Heart right ventricle (tissue), 16 donors: ENCODE results near the gene CD1C. TPM values are rescaled to one million over a fixed set of nuclear protein-coding genes. Genes with fewer than 3 reads are reported as not detected.
A peak's percentile ranks its signal among the peaks of the same experiment; 100 is the strongest.

ENCODE experiments used
- ATAC-seq, 8 donors: fragments of 200-7000 bp; cut with Tn5 transposase; one replicate each; pipeline ENCODE4 v1.9.1; 2020; ENCODE audit warnings: mild to moderate bottlenecking in 8 of 8, moderate library complexity in 8 of 8, moderate number of reproducible peaks in 1 of 8
- DNase-seq, 2 donors: peaks; one replicate each; pipeline ENCODE4 v3.0.0-alpha.2; 2020
- H3K27ac ChIP-seq, 10 donors: fragments of 200-600 bp; sonication (generic) in 2 of 10; one replicate each; pipeline versions ENCODE4 v1.5.0 to v1.8.0; 2020 to 2022; ENCODE audit warnings: mild to moderate bottlenecking in 3 of 10
- H3K27me3 ChIP-seq, 7 donors: fragments of 200-600 bp; one replicate each; pipeline ENCODE4 v1.8.0; 2021 to 2022; ENCODE audit warnings: mild to moderate bottlenecking in 2 of 7
- H3K36me3 ChIP-seq, 9 donors: fragments of 200-600 bp; sonication (generic) in 1 of 9; one replicate each; pipeline versions ENCODE4 v1.5.0 to v1.8.0; 2020 to 2022; ENCODE audit warnings: mild to moderate bottlenecking in 2 of 9
- H3K4me1 ChIP-seq, 9 donors: fragments of 200-600 bp; sonication (generic) in 1 of 9; one replicate each; pipeline versions ENCODE4 v1.5.0 to v1.8.0; 2020 to 2022; ENCODE audit warnings: mild to moderate bottlenecking in 4 of 9
- H3K4me3 ChIP-seq, 10 donors: fragments of 200-600 bp; sonication (generic) in 2 of 10; one replicate each; pipeline versions ENCODE4 v1.5.0 to v1.8.0; 2020 to 2022; ENCODE audit warnings: mild to moderate bottlenecking in 7 of 10, moderate library complexity in 2 of 10
- H3K9me3 ChIP-seq, 11 donors: fragments of 200-600 bp in 10 of 11; sonication (generic) in 2 of 11; one replicate each; pipeline versions ENCODE4 v1.5.0 to v1.8.0; 2013 to 2022; ENCODE audit warnings: mild to moderate bottlenecking in 2 of 11, control low read depth in 1 of 11, moderate library complexity in 1 of 11
- WGBS, 2 donors: extraction: QIAGEN DNeasy Blood & Tissue Kit; methylation state at CpG; one replicate each; pipeline ENCODE4 v1.1.7; 2013; ENCODE audit warnings: inconsistent platforms in 1 of 2; 5-methylcytosine and 5-hydroxymethylcytosine counted together
- intact Hi-C, 10 donors: fragments of 100-400 bp; cut with DNase I; formaldehyde crosslinking; loops; one replicate each; pipeline versions ENCODE4 v1.11.1 to v1.14.2; 2022
- polyA plus RNA-seq, 2 donors: library from polyadenylated mRNA; stranded (reverse); fragments of 200-250 nt; gene quantifications; one replicate each; pipeline ENCODE4 v1.2.3, GENCODE V29; 2013
- total RNA-seq, 10 donors: library from RNA; stranded (reverse); fragmentation: NEBNext Ultra II Directional in 3 of 10; extraction: Animal tissue kit (Norgen Biotek cat#: 25700) in 3 of 10; gene quantifications; one replicate each; pipeline versions ENCODE4 v1.2.1 to v1.2.4, GENCODE V29; 2021 to 2023
- TF ChIP-seq, protein P1 (sequence below), 9 donors: fragments of 200-600 bp; sonication (generic) in 2 of 9; IDR thresholded peaks; one replicate each; pipeline versions ENCODE4 v1.5.0 to v1.8.0; 2021 to 2022; ENCODE audit warnings: antibody characterized with exemption in 9 of 9, mild to moderate bottlenecking in 5 of 9, moderate library complexity in 1 of 9
- donor health status: Arrhythmogenic right ventricular cardiomyopathy.
- donor health status: ischemic (EF 13 %, LVEDD 7.1; RV severe dilation, severe dysfunction).
- donor health status: healthy with polysubstance abuse.
- donor health status: DM: no; HTN: yes; CAD: no.
- donor health status: DM: no; HTN: no; CAD: no.
- donor health status: ischemic (EF 25% LVEDD 6.9; RV normal size, moderate dysfunction).
- donor health status: ischemic (EF 25% LVEDD 5.7; RV mildly dilated, moderate dysfunction).
- donor health status: healthy.
- donor health status: DM: yes; HTN: yes; CAD: no.
- donor health status: Ischemic cardiomyopathy.
- donor health status: ischemic (EF 35%, LVEDD 5.7; RV mildly dilated, moderate dysfunction).
- donor health status: nonischemic (EF 11% LVEDD 7.7; RV severe dilation, severe dysfunction).
- donor health status: DM: yes; HTN: yes; CAD: no.
- donor health status: PGD.
- donor health status: ischemic (EF 29% LVEDD 5.4; RV normal size, mild dysfunction).
- donor health status: nonischemic (EF 23%, LVEDD 6.1; RV moderate dilation, normal function).

Gene CD1C
- total and polyA plus RNA-seq, 12 donors = 0.26 to 1.2 (median 0.55) TPM; not detected in 4

DNA sequence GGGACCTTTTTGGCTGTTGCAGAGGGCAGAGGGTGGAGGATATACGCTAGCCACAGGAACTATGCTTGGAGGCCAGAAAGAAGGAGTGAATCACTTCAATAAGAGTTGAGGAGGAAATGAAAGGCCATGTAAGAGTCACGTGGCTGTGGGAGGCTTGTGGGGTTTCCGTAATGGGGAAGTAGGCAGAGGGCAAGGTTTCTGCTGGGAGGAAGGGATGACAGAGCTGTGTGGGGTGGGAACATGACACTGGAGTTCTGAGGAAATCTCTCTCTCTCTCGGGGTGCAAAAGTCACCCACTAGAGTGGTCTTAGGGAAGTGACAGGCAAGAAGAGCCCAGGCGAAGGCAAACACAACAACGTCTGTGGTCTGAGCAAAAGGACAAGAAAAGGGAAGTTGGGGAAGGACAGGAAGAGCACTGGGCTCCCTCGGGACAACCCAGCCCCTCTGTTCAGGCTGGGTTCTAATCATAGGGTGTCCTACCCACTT is 3.9 kb upstream of the CD1C start:
- intact Hi-C loops = no loop called here
- peak overlapping the region in 1 of 10 donors; percentile 84 for H3K27ac ChIP-seq
- no peaks in the 10 kb centered on the region for H3K36me3 ChIP-seq
- H3K4me1 ChIP-seq = peaks cover 0 to 58% (median 0%) of the 10 kb centered on the region in 9 donors
- peak; percentile 44 to 91 (median 87) for ATAC-seq
- peaks cover 0 to 8% (median 0%) of the 10 kb centered on the region in 11 donors for H3K9me3 ChIP-seq
- DNase-seq = peak in 1 of 2 donors; percentile 50
- peaks cover 0 to 13% (median 5%) of the 10 kb centered on the region in 7 donors for H3K27me3 ChIP-seq
- 41 to 50% methylated on average over 7 of the region's 7 CpGs for WGBS, 2 donors
- no peak overlapping the region for H3K4me3 ChIP-seq
- TF ChIP-seq, protein P1, sequence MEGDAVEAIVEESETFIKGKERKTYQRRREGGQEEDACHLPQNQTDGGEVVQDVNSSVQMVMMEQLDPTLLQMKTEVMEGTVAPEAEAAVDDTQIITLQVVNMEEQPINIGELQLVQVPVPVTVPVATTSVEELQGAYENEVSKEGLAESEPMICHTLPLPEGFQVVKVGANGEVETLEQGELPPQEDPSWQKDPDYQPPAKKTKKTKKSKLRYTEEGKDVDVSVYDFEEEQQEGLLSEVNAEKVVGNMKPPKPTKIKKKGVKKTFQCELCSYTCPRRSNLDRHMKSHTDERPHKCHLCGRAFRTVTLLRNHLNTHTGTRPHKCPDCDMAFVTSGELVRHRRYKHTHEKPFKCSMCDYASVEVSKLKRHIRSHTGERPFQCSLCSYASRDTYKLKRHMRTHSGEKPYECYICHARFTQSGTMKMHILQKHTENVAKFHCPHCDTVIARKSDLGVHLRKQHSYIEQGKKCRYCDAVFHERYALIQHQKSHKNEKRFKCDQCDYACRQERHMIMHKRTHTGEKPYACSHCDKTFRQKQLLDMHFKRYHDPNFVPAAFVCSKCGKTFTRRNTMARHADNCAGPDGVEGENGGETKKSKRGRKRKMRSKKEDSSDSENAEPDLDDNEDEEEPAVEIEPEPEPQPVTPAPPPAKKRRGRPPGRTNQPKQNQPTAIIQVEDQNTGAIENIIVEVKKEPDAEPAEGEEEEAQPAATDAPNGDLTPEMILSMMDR (IDR thresholded peaks at IDR 0.05) = no peak

DNA sequence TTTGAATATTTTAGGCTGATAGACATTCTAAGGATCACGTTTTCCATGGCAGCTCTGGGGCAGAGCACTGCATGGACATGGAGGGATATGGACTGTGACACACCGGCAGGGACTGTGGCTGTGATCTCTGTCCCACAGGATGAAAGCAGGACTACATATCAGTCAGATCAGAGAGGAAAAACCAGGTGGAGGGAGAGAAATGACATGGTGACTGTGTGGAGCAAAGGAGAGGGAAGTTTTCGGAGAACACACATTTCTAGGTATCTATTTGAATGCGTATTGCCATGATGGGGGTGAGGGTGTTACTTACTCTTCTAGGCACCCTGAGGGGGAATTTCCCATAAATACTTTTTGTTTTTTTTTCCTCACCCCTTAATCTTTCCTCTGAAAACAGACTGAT is 3.2 kb upstream of the CD1C start:
- H3K4me1 ChIP-seq = peaks cover 0 to 63% (median 0%) of the 10 kb centered on the region in 9 donors
- H3K27ac ChIP-seq = peak overlapping the region in 1 of 10 donors; percentile 84
- WGBS, 2 donors = 78% methylated on average over 4 of the region's 4 CpGs
- peaks cover 0 to 13% (median 5%) of the 10 kb centered on the region in 7 donors for H3K27me3 ChIP-seq
- intact Hi-C loops = no loop called here
- H3K4me3 ChIP-seq = no peak overlapping the region
- H3K36me3 ChIP-seq = no peaks in the 10 kb centered on the region
- DNase-seq (no peak), ATAC-seq (no peak)
- TF ChIP-seq, protein P1 (IDR thresholded peaks at IDR 0.05) = no peak
- H3K9me3 ChIP-seq = peaks cover 0 to 4% (median 0%) of the 10 kb centered on the region in 11 donors

DNA sequence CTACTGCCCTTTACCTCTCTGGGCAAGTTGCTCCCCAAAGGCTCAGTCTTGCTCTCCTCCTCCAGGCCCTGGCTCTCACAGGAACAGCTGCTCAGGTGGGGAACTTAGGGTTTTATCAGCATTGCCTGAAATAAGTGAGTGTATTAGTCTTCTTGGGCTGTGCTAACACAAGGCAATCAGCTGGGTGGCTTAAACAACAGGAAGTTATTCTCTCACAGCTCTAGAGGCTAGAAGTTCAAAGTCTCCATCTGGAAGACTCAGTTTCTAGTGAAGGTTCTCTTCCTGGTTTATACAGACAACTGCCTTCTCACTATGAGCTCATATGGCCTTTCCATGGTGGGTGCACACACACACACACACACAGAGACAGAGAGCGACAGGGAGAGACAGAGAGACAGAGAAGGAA is 2.8 kb upstream of the CD1C start:
- WGBS, 2 donors = 86 to 100% methylated on average over 1 of the region's 1 CpG
- peak overlapping the region in 1 of 10 donors; percentile 84 for H3K27ac ChIP-seq
- intact Hi-C loops = no loop called here

DNA sequence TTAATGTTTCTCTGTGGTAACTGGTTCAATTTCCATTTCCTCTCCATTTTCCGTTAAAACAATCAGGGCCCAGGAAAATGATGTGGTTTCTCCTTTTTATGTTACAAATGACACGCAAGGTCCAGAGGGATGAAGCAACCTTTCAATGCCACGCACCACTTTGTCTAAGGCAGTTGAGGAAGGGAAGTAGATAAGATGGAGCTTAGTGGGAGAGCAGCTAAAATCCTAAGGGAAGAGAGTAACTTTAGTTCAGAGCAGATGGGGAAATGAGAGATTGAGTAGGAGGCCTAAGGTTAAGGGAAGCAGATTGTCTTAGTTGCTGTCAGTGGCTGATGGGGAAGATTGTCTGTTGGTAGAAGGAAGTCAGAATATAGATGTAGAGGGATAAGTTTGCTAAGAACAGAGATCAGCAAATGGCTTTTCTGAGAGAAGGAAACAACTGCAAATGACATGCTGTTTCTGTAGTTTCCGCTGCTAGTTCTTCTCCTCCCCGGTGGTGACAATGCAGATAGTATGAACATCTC is 660 bp downstream of the CD1C start:
- Histone ChIP-seq H3K9me3 (no peaks in the 10 kb centered on the region), H3K27me3 (peaks cover 0 to 10% (median 5%) of the 10 kb centered on the region in 7 donors), H3K27ac (peak overlapping the region in 1 of 10 donors; percentile 15), H3K4me1 (peaks cover 0 to 43% (median 0%) of the 10 kb centered on the region in 9 donors), H3K4me3 (no peak overlapping the region), H3K36me3 (no peaks in the 10 kb centered on the region)
- 66 to 67% methylated on average over 5 of the region's 5 CpGs for WGBS, 2 donors
- ATAC-seq (peak in 2 of 8 donors; percentile 22 to 31), DNase-seq (no peak)
- TF ChIP-seq, protein P1 (IDR thresholded peaks at IDR 0.05) = no peak
- intact Hi-C loops = no loop called here

More for the DNA sequence above, 2.8 kb upstream of the CD1C start:
- no peak for ATAC-seq
- Histone ChIP-seq H3K9me3 (peaks cover 0 to 4% (median 0%) of the 10 kb centered on the region in 11 donors), H3K4me1 (peaks cover 0 to 68% (median 0%) of the 10 kb centered on the region in 9 donors), H3K27me3 (peaks cover 0 to 13% (median 5%) of the 10 kb centered on the region in 7 donors), H3K4me3 (no peak overlapping the region), H3K36me3 (no peaks in the 10 kb centered on the region)
- no peak for DNase-seq
- TF ChIP-seq, protein P1 (IDR thresholded peaks at IDR 0.05) = no peak
